GM21576 (cell line): ENCODE results near the gene TRAF5.
"Not testable (repeated sequence)": the region's sequence is repeated elsewhere in the genome, so short reads cannot be mapped to it uniquely, and the experiment has no call there.

ENCODE experiments used
- ATAC-seq: cut with Tn5 transposase; IDR thresholded peaks from one replicate; pipeline ENCODE4 v1.9.1; 2021; ENCODE audit warnings: mild to moderate bottlenecking, moderate library complexity; ENCODE audit not compliant: unreplicated experiment

TRAF5 gene

DNA sequence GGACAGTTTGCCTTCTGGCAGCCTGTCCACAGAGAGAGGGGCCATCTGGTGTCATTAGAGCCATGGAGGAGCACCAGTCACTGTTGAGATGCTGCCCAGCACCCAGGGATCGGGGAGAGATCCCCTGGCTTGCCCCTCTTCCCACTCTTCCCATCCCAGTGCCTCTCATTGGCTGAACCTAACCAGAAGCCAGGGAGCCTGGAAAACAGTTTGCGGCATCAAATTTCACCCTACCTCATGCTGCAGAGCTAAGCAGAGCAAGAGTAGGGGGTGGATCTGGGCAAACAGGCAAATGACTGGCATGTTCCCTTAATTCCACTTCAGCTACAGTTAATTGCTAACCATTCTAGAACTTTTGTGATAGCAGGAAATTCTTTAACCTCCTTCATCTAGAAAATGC is 19.1 kb downstream of the TRAF5 start:
- no peak for ATAC-seq

DNA sequence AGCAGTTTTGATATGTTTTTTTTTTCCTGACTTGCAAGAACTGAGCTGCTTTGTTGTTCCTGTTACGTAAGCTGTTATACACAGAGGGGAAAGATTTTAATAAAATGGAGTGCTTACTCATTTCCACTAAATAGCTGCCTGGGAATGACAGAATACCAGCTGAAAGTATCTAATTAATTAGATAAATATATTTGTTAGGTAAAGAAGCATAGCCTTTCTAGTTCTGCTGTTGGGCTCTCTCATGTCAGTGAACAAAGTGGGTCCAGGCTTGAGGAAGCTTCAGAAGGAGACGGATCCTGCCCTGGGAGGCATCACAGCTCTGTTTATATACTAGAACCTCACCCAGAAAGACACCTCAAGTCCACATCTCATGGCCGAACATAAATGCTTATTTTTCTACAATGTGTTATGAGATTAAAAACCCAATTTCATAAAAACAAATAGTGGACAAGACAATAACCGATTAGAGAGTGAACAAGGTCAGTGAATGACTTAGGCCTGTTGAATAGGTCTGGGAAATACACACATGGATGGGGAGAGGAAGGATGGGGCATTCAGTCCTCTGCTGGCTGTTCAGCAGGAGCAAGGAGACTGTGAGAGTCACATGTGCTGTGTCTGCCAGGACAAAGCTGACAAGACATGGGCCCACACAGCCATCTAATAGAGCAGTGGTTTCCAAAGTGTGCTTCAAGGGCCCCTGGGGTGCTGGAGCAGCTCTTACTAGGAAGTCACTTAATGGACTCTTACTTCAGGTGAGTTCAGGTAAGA is 20.6 kb downstream of the TRAF5 start:
- no peak for ATAC-seq

GRCh38 chr1:211348547-211348946 is 21.9 kb downstream of the TRAF5 start:
- no peak for ATAC-seq

DNA sequence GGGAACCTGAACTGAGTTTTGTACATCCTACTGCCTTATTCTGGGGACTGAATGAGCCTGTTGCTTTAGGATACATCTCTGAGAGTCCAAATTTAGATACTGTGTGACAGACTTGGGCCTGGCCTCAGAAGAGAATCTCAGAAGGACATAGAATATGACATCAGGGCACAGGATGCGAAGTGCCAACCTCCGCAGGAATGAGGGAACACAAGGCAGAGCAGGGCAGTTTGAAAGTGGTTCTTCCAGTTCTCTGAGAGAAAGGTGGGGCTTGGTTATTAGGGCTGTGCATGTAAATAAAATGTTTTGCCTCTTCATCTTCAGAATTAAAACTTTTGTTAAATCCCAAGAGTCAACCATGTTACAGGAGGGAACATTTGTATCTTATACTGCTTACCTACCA is 23.1 kb downstream of the TRAF5 start:
- no peak for ATAC-seq

GRCh38 chr1:211352055-211352454 is 25.4 kb downstream of the TRAF5 start:
- not testable (repeated sequence) for ATAC-seq

DNA sequence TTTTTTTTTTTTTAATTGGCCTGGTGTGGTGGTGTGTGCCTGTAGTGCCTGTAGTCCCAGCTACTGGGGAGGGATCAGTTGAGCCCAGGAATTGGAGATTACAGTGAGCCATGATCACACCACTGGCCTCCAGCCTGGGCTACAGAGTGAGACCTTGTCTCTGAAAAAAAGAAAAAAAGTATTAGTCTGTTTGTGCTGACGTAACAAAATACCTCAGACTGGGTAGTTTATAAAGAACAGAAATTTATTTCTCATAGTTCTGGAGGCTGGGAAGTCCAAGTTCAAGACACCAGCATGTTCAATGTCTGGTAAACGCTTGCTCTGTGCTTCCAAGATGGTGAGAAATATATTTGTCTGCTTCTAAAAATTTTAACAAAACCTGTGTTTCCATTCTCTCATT is 25.8 kb downstream of the TRAF5 start:
- ATAC-seq: no peak

DNA sequence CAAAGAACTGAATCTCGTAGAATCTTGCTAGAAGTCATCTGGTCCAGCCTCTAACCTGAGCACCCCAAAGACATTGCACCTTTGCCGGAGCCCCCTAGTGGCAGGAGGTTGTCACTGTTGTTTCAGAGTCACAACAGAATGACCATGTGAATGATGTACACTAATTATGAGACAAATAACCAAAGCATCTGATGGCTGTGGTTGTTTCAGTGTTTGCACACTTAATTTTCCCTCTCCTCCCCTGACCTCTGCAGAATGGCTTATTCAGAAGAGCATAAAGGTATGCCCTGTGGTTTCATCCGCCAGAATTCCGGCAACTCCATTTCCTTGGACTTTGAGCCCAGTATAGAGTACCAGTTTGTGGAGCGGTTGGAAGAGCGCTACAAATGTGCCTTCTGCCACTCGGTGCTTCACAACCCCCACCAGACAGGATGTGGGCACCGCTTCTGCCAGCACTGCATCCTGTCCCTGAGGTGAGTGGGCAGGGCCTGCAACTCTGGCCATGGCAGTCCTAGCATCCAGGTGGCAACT is 26.4 kb downstream of the TRAF5 start:
- peak; percentile 69 for ATAC-seq

- no peak for ATAC-seq
Observed at GRCh38 chr1:211353562-211354212, 27.1 kb downstream of the TRAF5 start.

GRCh38 chr1:211355873-211356272 is 29.2 kb downstream of the TRAF5 start:
- ATAC-seq: no peak

- ATAC-seq: no peak
Observed at GRCh38 chr1:211356723-211357407, 30.2 kb downstream of the TRAF5 start.

DNA sequence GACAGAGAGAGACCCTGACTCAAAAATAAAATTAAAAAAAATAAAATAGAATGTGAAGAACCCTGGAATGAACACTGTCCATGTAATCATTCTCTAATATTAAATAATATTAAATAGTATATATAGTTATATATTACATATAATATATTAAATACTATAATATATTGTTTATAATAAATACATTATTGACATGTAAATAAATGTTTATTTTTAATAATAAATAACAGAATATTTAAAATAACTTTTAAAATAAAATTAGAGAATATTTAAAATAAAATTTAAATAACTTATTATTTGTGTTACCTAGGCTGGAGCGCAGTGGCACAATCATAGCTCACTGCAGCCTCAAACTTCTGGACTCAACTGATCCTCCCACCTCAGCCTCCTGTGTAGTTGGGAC is 32.1 kb downstream of the TRAF5 start:
- ATAC-seq: no peak

GRCh38 chr1:211359876-211360275 is 33.2 kb downstream of the TRAF5 start:
- ATAC-seq: no peak

DNA sequence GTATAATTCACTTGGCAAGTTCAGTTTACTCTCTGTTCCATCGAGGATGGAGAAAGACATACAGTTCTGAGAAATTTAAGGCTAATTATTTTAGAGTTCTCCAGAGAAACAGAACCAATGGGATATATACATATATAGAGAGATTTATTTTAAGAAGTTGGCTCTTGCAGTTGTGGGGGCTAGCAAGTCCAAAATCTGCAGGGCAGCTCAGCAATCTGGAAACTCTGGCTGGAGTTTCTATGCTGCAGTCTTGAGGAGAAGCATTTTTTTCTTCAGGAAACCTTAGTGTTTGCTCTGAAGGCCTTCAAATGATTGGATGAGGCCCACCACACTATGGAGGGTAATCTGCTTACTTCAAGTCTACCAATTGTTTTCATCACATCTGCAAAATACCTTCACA is 34.6 kb downstream of the TRAF5 start:
- no peak for ATAC-seq

GRCh38 chr1:211369640-211370039 is 43.0 kb downstream of the TRAF5 start:
- no peak for ATAC-seq

- no peak for ATAC-seq
Observed at GRCh38 chr1:211370669-211371068, 44.0 kb downstream of the TRAF5 start.

GRCh38 chr1:211371406-211372105 is 44.9 kb downstream of the TRAF5 start:
- ATAC-seq: no peak

DNA sequence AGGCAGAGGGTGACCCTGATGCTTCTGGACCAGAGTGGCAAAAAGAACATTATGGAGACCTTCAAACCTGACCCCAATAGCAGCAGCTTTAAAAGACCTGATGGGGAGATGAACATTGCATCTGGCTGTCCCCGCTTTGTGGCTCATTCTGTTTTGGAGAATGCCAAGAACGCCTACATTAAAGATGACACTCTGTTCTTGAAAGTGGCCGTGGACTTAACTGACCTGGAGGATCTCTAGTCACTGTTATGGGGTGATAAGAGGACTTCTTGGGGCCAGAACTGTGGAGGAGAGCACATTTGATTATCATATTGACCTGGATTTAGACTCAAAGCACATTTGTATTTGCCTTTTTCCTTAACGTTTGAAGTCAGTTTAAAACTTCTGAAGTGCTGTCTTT is 45.8 kb downstream of the TRAF5 start:
- ATAC-seq: no peak

- no peak for ATAC-seq
Observed at GRCh38 chr1:211375146-211375818, 48.6 kb downstream of the TRAF5 start.

GRCh38 chr1:211375949-211376348 is 49.3 kb downstream of the TRAF5 start:
- no peak for ATAC-seq

DNA sequence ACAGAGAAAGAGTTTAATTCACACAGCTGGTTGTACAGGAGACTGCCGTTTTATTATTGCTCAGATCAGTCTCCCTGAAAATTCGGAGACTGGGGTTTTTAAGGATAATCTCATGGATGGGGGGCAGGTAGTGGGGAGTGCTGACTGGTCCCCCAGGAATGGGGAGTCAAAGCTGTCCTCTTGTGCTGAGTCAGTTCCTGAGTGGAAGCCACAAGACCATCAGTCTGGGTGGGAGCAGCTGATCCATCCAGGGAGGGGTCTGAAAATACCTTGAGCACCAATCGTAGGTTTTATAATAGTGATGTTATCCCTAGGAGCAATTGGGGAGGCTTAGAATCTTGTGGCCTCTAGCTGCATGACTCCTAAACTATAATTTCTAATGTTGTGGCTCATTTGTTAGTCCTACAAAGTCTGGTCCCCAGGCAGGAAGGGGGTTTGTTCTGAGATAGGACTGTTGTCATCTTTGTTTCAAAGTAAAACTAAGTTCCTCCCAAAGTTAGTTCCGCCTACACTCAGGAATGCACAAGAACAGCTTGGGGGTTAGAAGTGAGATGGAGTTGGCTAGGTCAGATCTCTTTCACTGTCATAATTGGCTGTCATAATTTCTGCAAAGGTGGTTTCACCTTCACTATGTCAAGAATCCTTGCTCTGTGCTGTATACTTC is 50.3 kb downstream of the TRAF5 start:
- ATAC-seq: no peak
